ENCODE measurements around the gene DENND2C. TPM values are rescaled to one million over a fixed set of nuclear protein-coding genes. Genes with fewer than 3 reads are reported as not detected.

DENND2C gene
- total and polyA plus RNA-seq, 12 donors = 1.3 to 5.2 (median 3.3) TPM

DNA sequence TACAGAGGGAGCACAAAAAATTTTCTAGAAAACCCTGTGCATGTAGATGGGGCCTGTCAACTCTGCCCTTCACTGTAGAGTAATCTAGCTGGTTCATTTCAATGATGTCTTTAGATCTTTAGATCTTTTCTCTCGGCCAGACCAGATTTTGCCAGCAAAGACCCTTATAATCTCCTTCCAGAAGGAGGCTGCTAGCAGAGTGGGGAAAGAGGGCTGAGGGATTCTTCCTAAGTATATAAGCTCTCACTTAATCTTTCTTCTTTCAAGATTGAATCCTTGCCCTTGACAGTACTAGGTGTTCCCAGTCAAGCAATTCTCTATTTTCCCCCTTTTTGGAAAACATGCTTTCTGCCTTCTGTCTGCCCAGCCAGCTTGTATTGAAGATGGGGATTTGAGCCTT, 122.8 kb downstream of the DENND2C start:
- H3K36me3 ChIP-seq = no peaks in the 10 kb centered on the region
- 74 to 88% methylated on average over 1 of the region's 1 CpG for WGBS, 2 donors
- no peak overlapping the region for H3K4me3 ChIP-seq
- no peaks in the 10 kb centered on the region for H3K9me3 ChIP-seq
- TF ChIP-seq CTCF (IDR thresholded peaks at IDR 0.05) = no peak
- H3K4me1 ChIP-seq = no peaks in the 10 kb centered on the region
- H3K27me3 ChIP-seq = no peaks in the 10 kb centered on the region
- intact Hi-C loops (cut with DNase I) = no loop called here
- no peak overlapping the region for H3K27ac ChIP-seq
- ATAC-seq (no peak), DNase-seq (no peak)

GRCh38 chr1:114545796-114546195, 124.1 kb downstream of the DENND2C start:
- Histone ChIP-seq H3K36me3 (no peaks in the 10 kb centered on the region), H3K4me1 (no peaks in the 10 kb centered on the region), H3K4me3 (no peak overlapping the region), H3K27ac (no peak overlapping the region), H3K9me3 (no peaks in the 10 kb centered on the region), H3K27me3 (no peaks in the 10 kb centered on the region)
- ATAC-seq = no peak
- no peak for DNase-seq
- no peak for TF ChIP-seq CTCF (IDR thresholded peaks at IDR 0.05)
- 78 to 86% methylated on average over 2 of the region's 2 CpGs for WGBS, 2 donors
- intact Hi-C loops (cut with DNase I) = no loop called here

- Histone ChIP-seq H3K36me3 (no peaks in the 10 kb centered on the region), H3K9me3 (no peaks in the 10 kb centered on the region), H3K4me3 (no peak overlapping the region), H3K27ac (no peak overlapping the region), H3K4me1 (no peaks in the 10 kb centered on the region), H3K27me3 (no peaks in the 10 kb centered on the region)
- WGBS, 2 donors = 76 to 78% methylated on average over 1 of the region's 1 CpG
- intact Hi-C loops (cut with DNase I) = no loop called here
- ATAC-seq (no peak), DNase-seq (no peak)
- no peak for TF ChIP-seq CTCF (IDR thresholded peaks at IDR 0.05)
Measured at GRCh38 chr1:114545315-114545714, 124.5 kb downstream of the DENND2C start.

GRCh38 chr1:114540821-114541220, 129.0 kb downstream of the DENND2C start:
- no peaks in the 10 kb centered on the region for H3K9me3 ChIP-seq
- intact Hi-C loops (cut with DNase I) = no loop called here
- no peak for TF ChIP-seq CTCF (IDR thresholded peaks at IDR 0.05)
- H3K4me3 ChIP-seq = no peak overlapping the region
- H3K36me3 ChIP-seq = no peaks in the 10 kb centered on the region
- ATAC-seq (no peak), DNase-seq (no peak)
- H3K27me3 ChIP-seq = no peaks in the 10 kb centered on the region
- H3K4me1 ChIP-seq = no peaks in the 10 kb centered on the region
- 76% methylated on average over 6 of the region's 6 CpGs for WGBS, 2 donors
- H3K27ac ChIP-seq = no peak overlapping the region

- WGBS, 2 donors = 45 to 58% methylated on average over 3 of the region's 3 CpGs
- no peak for TF ChIP-seq CTCF (IDR thresholded peaks at IDR 0.05)
Measured at GRCh38 chr1:114540272-114540671, 129.6 kb downstream of the DENND2C start.

More at GRCh38 chr1:114540272-114540671, 129.6 kb downstream of the DENND2C start:
- no peak for ATAC-seq
- H3K4me3 ChIP-seq = no peak overlapping the region
- H3K4me1 ChIP-seq = no peaks in the 10 kb centered on the region
- no peak overlapping the region for H3K27ac ChIP-seq
- DNase-seq = no peak
- H3K9me3 ChIP-seq = no peaks in the 10 kb centered on the region
- H3K27me3 ChIP-seq = no peaks in the 10 kb centered on the region
- intact Hi-C loops (cut with DNase I) = no loop called here
- no peaks in the 10 kb centered on the region for H3K36me3 ChIP-seq

All from heart right ventricle (tissue), 16 donors.